ENCODE measurements around the gene NKX2-3.

NKX2-3 gene

GRCh38 chr10:99530108-99531025 is 2.4 kb upstream of the NKX2-3 start (continued):
- TF ChIP-seq PRDM4 (tag by site-specific recombination; IDR thresholded peaks at IDR 0.05) (no peak), ZNF274 (IDR thresholded peaks at IDR 0.05; ENCODE audit: low read length) (no peak), ZNF274 (tag by site-specific recombination; IDR thresholded peaks at IDR 0.05; ENCODE audit: borderline replicate concordance) (no peak), ZNF677 (tag by site-specific recombination; IDR thresholded peaks at IDR 0.05) (no peak), ZNF670 (tag by site-specific recombination; IDR thresholded peaks at IDR 0.05; ENCODE audit: low read depth) (no peak), GLIS2 (tag by site-specific recombination; IDR thresholded peaks at IDR 0.05) (no peak), ZSCAN18 (tag by site-specific recombination; IDR thresholded peaks at IDR 0.05) (no peak), MEIS1 (CRISPR knock-in tag; IDR thresholded peaks at IDR 0.05; ENCODE audit: borderline replicate concordance) (no peak), ZNF416 (tag by site-specific recombination; IDR thresholded peaks at IDR 0.05) (no peak), ZNF837 (tag by site-specific recombination; IDR thresholded peaks at IDR 0.05) (no peak), IKZF3 (tag by site-specific recombination; IDR thresholded peaks at IDR 0.05) (no peak), ZNF423 (tag by site-specific recombination; IDR thresholded peaks at IDR 0.05) (no peak), PRDM2 (tag by site-specific recombination; IDR thresholded peaks at IDR 0.05; ENCODE audit: borderline replicate concordance) (no peak), ZNF624 (tag by site-specific recombination; IDR thresholded peaks at IDR 0.05) (no peak)

- POLR2A ChIA-PET: no interaction called here
- peaks cover 6% of the 10 kb centered on the region; the same call in 1 of the 2 replicates for H3K4me1 ChIP-seq (ENCODE audit: control insufficient read depth, insufficient read depth, low read length)
- no peak overlapping the region for H3K4me3 ChIP-seq (ENCODE audit: low read depth, low read length)
- no peaks in the 10 kb centered on the region for H3K9me3 ChIP-seq (ENCODE audit: control insufficient read depth, insufficient read depth, low read depth, low read length)
- no peak overlapping the region for H3K27ac ChIP-seq (ENCODE audit: extremely low read depth, low read depth, low read length)
- TF ChIP-seq, protein P1, sequence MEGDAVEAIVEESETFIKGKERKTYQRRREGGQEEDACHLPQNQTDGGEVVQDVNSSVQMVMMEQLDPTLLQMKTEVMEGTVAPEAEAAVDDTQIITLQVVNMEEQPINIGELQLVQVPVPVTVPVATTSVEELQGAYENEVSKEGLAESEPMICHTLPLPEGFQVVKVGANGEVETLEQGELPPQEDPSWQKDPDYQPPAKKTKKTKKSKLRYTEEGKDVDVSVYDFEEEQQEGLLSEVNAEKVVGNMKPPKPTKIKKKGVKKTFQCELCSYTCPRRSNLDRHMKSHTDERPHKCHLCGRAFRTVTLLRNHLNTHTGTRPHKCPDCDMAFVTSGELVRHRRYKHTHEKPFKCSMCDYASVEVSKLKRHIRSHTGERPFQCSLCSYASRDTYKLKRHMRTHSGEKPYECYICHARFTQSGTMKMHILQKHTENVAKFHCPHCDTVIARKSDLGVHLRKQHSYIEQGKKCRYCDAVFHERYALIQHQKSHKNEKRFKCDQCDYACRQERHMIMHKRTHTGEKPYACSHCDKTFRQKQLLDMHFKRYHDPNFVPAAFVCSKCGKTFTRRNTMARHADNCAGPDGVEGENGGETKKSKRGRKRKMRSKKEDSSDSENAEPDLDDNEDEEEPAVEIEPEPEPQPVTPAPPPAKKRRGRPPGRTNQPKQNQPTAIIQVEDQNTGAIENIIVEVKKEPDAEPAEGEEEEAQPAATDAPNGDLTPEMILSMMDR (tag by site-specific recombination; IDR thresholded peaks at IDR 0.05): no peak
- no peak for TF ChIP-seq ZNF391 (tag by site-specific recombination; IDR thresholded peaks at IDR 0.05; ENCODE audit: borderline replicate concordance, low read depth)
- 0 out of 2 replicates have a peak, but pooled peaks have one; percentile 28 for TF ChIP-seq ZNF202 (tag by site-specific recombination; IDR thresholded peaks at IDR 0.05; ENCODE audit: borderline replicate concordance)
- TF ChIP-seq ZNF140 (tag by site-specific recombination; IDR thresholded peaks at IDR 0.05): peak; percentile 90; the same call in 1 of the 2 replicates
- TF ChIP-seq ZSCAN30 (tag by site-specific recombination; IDR thresholded peaks at IDR 0.05): no peak
- no peak for TF ChIP-seq ZNF626 (tag by site-specific recombination; IDR thresholded peaks at IDR 0.05)
- H3K36me3 ChIP-seq (ENCODE audit: control insufficient read depth in 2 of 2, insufficient read depth in 1 of 2, low read length in 2 of 2): no peaks in the 10 kb centered on the region
- CTCF ChIA-PET: interaction anchor here (1.4 kb wide), 1 partner anchor 16 kb away, joined by 3 read pairs; no protein-coding TSS in a partner anchor
Observed at GRCh38 chr10:99531026-99531695, 1.6 kb upstream of the NKX2-3 start.
